ELF-1 (cell line): ENCODE results near the gene MACC1.

Source experiments
- DNase-seq: peaks from one replicate; pipeline ENCODE4 v3.0.0-alpha.2; 2016; ENCODE audit warnings: low read depth, low spot score

The MACC1 gene

DNA sequence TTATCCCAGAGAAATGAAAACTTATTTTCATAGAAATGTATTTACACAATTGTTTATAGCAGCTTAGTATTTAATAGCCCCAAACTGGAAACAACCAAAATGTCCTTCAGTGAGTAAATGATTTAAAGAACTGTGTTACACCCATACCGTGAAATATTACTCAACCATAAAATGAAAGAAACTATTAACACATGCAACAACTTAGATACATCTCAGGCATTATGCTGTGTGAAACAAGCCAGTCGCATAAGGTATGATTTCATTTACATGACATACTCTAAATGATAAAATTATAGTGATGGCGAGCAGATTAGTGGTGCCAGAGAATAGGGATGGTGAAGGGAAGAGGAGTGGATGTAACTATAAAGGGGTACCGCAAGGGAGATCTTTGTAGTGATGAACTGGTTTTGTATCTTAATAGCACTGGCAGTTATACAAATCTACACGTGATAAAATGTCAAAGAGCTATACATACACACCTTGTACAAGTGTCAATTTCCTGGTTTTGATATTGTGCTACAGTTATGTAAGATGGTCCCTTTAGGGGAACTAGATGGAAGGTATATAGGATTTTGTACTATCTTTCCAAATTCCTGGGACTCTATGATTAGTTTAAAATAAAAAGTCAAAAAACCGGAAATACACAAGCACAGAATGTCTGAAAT lies 40.5 kb downstream of the MACC1 start:
- DNase-seq, result no peak

- no peak for DNase-seq
These were observed 43.4 kb downstream of the MACC1 start for GRCh38 chr7:20173828-20174227.

GRCh38 chr7:20172736-20173334 lies 44.3 kb downstream of the MACC1 start:
- peak; percentile 89 for DNase-seq

DNA sequence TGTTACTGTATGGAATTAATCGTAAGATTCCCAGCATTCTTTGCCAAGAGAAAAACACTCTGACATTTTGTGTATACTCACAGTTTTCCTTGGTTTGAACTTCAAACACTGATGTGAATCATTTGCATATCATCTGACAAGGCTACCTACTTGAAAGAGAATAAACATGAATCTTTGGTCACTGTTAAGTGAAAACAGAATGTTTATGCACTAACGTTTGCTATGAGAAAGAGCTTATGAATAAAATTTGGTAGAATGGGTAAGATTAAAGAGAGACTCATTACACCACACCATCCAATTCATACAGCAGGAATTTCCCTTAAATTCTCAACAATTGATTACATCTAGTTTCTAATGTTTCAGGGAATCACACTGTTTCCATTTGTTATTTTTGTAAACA lies 46.6 kb downstream of the MACC1 start:
- DNase-seq, result no peak

DNA sequence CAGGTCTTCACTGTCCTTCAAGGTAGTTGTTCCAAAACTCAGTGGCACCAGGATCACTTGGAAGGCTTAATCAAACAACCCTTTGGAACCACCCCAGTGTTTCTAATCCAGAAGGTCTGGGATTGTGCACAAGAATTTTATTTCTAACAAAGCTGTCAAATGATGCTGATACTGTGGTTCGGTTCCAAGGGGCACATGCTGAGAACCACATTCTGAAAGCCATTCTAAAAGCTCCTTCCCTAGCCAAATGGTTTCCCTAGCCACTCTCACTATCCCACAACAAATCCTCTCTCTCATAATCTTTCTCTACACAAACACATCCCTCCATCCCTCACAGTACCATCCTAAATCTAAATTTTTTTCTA lies 52.1 kb downstream of the MACC1 start:
- DNase-seq, result no peak

DNA sequence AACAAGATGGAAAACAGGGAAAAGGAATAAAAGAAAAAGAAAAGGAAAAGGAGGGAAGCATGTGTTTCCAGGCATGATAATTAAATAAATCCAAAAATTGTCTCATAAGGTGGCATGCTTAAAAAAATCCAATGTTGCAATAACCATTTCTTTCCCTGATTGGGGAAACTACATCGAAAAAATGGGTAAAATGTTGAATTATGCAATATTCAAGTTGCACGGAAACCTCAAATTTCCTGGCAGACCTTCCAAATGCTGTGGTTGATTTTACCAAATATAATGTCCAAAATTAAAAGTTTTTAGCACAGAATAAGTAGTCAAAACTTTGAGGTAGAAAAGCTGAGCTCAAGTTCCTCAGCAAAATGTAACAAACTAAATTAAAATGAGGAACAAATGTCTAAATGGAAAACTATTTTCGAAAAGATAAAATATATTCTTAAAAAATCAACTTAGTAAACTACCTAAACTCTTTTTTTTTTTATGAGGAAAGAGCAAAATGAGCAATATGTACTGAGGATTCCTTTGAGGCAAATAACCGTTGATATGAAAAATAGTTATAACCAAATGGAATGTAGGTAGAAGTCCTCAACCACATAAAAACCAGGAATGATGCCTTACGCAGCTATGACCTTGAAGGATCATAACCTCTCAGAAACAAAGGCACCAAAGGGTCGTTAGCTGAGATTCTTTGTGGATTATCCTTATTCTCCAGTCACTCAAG lies 52.6 kb downstream of the MACC1 start:
- no peak for DNase-seq

- no peak for DNase-seq
These were observed 54.5 kb downstream of the MACC1 start for GRCh38 chr7:20162665-20163064.

- no peak for DNase-seq
These were observed 57.9 kb downstream of the MACC1 start for GRCh38 chr7:20159226-20159747.

DNA sequence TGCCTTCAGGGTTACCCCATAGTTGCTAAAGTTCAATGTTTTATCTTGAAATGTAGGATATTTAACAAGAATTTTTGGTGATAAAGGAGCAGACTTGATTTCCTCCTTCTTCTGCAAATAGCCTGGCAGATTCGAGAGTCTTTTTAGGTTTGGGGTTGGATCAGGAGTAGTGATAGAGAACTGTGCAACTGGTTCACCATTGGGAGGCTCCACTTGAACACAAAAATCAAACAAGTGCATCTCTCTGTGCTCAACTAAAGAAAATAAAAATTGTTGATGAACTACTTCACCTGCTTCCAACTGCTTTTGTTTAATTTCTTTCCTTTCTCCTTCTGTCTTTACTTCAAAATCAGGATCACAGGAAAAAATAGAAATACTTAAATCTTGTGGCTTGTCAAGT lies 58.5 kb downstream of the MACC1 start:
- DNase-seq, result no peak

GRCh38 chr7:20157456-20157855 lies 59.7 kb downstream of the MACC1 start:
- no peak for DNase-seq

- no peak for DNase-seq
These were observed 63.2 kb downstream of the MACC1 start for GRCh38 chr7:20153999-20154398.

DNA sequence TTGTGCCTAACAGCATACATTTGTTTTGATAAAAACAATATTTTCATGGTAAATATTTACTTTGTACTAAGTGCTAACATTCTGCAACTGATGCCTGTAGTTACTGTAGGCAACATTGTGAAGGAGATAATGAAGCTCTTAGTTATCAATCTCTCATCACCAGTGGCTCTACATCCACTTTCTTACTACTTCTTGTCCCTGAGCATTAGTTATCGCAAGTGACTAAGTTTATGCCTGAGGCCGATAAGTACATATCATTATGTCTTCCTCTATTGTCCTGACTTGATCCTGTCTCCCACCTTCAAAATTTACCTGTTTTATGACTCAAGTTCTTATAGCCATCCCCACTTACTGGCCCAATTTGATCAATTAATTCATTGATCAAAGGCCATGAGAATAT lies 63.6 kb downstream of the MACC1 start:
- DNase-seq, result no peak

DNA sequence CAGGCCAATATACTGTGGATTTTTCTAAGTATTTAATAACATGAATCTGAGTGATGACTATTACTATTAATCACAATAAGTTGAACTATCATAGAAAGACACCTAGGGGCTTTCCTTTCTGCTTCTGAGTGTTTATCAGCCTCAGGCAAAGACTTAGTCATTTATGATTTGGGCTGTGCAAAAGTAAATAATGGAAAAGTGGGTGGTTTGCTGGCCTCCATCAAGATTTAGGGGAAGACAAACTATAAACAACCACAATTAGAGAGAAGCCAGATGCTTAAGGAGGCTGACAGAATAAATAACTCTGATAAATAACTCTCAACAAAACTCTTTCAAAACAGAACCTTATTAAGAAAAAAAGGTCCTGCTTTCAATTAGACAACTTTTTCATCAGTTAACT lies 64.7 kb downstream of the MACC1 start:
- DNase-seq, result no peak

GRCh38 chr7:20151708-20152456 lies 65.3 kb downstream of the MACC1 start:
- DNase-seq, result no peak

- no peak for DNase-seq
These were observed 70.7 kb downstream of the MACC1 start for GRCh38 chr7:20146451-20146850.

DNA sequence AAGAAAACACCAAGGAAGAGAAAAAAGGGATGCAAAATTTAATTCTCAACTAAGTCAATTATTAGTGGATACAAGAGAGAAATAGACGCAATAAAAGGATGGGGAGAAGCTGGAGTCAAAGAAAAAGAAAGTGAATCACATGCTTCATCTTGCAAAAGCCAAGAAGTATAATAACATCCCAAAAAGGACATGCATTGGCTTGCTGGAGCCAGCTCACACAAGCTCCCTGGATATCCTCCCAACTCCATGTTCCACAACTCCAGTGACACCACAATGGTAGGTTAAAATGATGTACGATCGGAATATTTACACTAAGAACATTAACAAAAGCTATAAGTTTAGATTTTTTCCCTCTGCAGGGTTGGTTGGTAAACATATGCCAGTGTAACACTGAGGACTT lies 72.4 kb downstream of the MACC1 start:
- DNase-seq, result no peak

DNA sequence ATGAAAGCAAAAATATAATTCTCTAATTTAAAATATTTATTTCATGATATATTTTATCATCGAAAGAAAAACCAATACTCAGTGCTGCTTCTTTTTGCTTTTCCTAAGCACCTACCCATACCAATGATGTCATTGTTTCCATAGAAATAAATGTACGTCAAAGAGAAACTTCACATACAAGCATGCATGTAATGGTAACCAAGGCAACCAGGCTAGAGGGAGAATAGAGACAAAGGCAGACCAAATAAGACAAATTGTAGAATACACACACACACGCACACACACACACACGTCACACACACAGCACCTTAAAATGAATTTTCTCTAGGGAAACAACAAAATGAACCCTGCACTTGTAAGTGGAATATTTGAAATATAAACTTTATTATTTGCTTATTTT lies 75.5 kb downstream of the MACC1 start:
- no peak for DNase-seq

DNA sequence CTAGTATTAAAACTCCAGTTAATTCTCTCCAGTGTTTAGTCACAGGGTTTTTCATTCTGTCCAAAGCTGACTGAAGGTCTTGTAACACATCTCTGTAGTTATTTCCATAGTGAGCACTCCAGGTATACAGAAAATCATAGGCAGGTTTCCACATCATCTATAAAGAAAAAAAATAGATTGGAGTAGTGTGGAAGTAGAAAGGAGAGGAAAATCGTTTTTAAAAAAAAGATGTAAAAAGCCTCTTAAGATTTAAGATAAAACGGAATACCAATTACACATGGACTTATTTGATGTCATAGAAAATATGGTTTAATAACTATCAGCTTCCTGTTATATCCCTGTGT lies 76.2 kb downstream of the MACC1 start:
- DNase-seq, result no peak

- no peak for DNase-seq
These were observed 76.7 kb downstream of the MACC1 start for GRCh38 chr7:20140291-20141001.

GRCh38 chr7:20136647-20137046 lies 80.5 kb downstream of the MACC1 start:
- DNase-seq, result no peak

DNA sequence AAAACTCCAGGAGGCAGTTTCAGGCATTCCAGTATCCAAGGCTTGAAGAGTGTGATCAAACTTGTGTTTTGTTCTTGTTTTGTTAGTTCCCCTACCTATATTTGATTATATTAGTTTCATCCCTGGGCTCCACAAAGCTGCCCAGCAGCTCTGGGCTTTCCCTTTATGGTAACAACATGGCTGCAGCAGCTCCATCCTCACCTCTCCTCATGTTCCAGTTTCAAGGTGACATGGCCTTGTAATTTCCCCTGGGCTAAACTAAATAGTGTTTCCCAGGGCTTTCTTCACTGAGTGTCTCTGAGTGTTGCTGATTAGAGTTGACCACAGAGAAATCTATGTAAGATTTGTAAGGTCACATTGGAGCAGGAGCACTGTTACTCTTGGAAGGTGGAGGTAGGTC lies 83.4 kb downstream of the MACC1 start:
- no peak for DNase-seq

DNA sequence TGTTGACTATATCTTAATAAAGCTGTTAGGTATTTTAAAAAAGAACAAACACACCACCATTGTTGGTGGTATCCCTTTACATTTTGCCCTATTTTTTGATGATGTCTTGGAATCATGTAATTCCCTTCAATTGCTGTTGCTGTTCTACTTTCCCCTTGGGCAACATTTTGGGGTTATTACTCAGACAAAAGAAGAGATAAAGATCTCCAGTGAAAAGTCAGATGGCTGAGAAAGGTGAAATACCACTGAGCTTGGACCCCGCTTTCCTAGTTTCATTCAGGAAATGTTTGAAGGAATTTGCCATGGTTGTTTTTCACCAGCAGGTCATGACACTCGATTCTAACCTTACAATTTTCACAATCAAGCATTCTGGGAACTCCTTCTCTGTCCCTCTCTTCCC lies 84.6 kb downstream of the MACC1 start:
- DNase-seq, result no peak
